Stimulated activated CD8-positive, alpha-beta memory T cell treated with anti-CD3 and anti-CD28 coated beads, Interleukin-7, amount 100 ng/mL, for 24 hours (primary cell): Measurements from ENCODE around the gene RNF166.

Experiments
- DNase-seq: peaks from one replicate; pipeline ENCODE4 v3.0.0-alpha.2; 2020; ENCODE audit warnings: low read depth

Gene RNF166

DNA sequence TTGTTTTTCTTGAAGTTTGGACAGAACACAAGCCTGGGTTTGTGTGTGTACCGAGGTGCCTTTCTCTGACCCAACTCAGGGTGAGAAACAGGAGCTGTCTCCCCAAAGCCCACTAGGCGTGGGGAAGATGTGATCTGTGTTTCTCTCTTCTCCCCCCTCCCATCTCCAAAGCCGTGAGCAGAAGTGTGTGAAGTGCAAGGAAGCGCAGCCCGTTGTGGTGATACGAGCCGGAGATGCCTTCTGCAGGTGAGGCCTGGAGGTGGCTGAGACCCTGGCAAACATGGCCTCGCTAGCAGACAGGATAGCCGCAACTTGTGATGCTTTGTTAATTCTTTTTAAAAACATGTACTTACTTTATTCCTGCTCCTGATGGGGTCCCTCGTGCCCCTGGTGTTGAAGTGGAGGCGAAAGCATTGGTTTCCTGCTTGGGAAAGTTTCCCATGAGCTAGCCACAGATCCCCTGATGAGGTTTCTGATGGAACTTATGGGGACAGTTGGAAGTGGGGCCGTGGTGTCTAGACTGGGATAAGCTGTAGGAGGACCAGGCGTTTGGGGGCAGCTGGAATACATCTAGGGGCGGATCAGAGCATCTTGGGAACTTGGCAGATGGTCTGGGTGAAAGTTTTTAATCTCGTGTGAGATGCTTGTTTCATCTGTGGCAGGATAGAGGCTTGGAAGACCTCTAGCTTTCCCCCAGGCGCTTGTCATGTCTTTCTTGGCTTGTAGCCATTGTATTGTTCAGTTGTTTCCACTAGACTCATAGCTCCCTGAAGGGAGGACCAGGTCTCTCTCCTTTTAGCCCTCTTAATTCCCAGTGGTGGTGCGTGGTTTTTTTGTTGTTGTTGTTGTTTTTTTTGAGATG, 988 bp upstream of the RNF166 start:
- DNase-seq = no peak

DNA sequence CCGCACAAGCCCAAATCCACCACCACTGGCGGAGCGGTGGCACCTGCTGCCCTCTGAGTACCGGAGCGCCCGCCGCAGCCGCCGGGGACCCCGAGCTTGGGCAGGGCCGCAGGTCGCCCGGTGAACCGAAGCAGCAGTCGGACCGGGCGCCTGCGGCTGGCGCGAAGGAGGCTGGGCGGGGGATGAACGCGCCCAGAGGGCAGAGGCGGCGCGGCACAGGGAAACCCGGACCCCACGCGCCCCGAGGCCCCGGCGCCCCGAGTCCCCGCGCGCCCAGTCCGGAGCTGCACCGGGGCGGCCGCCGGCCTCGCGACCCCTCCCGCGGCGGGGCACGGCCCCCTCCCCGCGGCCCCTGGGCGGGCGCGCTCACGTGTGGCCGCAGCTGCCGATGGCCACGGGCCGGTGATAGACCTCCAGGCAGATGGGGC, 393 bp downstream of the RNF166 start:
- no peak for DNase-seq

DNA sequence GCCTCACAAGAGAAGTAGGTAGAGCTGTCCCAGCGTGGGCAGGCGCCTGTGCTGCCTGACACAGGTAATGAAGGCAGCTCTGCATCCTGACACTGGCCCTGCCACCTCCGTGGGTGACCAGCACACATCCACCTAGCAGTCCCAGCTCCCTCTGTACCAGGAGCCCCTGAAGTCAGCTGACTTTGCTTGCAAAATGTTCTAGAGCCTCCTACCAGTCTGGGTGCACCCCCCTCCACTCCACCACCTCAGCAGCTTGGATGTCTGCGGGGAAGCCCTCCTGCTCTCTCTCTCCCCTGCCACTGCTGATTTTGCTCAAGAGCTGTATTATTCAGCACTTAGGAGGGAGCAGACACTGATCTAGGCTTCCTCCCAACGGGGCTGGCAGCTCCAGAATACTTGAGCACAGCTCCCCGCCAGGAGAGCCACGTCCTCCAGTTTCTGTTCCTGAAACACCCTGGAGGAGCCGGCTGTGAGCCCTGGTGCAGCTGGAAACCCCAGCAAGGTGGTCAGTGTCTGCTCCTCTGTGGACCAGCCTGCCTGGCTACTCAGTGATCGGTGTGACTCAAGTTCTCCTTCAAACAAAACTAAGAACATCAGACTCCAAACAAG, 1.0 kb downstream of the RNF166 start:
- no peak for DNase-seq

DNA sequence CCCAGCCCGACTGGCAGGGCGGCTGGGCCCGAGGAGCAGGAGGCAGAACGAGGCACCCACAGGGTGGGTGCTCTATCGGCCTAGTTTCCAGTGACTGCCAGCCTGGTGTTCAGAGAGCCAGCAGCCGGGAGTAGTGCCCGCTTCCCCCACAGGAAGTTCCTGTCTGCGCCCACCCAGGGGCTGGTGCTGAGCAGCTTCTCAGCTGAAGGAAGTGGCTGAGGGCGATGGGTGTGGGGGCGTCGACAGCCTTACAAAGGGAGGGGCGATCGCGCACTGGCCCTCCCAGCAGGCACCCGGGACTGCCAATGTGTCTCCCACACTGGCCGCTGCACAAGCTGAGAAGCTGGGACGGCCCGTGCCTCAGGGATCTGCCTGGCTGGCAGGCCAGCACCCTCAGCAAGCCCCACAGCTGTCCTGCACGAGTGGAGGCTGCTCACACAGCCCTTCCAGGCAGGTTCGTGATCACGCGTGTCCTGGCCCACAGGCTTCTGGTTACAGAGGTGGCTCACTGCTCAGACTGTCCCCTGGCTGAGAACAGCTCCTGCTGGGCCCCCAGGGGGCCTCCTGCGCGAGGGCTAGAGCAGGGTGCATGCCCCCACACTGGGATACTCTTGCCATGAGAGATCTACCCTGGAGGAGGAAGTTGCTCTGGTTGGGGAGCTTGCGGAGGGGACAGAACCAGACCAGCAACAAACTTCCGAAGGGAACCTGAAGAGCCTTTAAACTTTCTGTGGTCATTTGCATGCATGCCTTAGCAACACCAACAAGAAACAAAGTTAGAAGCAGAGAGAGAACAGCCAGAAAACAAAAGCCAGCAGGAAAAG, 2.5 kb downstream of the RNF166 start:
- peak; percentile 51 for DNase-seq

DNA sequence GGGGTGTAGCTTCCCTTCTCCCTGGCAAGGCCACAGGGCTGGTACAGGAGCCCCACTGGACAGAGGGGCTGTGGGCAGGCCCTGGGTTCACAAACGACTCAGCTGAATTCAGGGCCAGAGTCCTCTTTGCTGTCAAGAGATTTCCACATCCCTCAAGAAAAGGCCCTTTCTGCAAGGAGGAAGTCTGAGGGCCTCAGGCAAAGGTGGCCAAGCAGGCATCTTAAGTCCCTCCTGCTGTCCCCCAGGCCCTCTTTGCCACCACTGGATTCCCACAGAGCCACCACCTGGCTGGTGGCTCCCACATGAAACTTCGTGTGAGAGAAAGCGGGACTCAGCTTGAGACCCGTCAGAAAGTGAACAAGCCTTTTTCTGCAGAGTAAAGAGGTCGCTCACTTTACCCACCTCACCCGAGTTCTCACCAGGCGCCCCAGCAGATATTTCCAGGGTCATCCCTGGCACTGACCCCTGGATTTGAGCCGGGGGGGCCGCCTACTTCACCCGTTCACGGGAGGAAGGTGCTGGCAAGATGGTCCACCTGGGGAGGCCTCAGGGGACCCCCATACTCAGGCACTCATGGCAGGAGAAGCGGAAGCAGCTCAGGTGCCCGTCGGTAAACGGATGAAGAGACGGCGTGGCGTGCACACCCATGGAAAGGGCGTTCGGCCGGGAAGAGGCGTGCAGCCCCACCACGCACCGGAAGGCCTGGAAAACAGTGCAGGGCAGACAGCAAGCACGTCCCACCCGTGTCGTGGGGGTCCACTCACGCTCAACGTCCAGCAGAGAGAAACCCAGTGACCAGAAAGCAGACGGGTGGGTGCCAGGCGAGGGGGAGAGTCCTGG, 3.6 kb downstream of the RNF166 start:
- DNase-seq = no peak

DNA sequence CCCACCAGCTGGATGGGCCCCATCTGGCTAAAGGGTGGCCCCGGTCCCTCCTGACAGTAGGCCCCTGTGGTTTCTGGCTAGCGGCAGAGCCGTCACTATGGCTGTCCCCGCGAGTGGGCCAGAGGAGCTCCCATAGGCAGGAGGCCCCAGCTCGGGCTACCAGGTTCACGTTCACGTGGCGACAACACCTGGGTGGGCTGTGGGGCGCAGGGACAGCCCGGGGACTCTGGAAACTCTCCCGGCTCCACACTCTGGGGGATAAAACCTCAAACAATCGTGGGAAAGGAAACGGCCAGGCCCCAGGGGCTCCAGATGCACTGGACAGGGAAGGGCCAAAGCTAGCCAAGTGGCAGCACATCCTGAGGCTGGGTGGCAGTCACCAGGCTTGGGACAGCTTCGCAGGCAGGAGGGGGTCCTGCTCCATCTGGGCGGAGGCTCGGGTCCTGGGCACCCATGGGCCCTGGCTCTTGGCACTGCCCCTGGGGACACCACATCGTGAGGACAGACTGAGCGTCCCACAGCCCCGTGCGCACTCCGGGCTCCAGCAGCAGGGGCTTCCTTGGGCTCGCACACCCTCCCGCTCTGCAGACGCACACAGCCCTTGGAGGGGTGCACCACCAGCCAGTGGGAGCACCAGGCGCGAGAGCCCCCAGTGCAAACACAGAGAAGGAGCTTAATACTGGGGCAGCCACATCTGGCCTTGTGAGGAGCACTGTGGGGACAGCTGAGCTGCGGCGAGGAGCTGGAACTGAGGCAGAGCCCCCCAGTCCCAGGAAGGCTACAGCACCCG, 4.4 kb downstream of the RNF166 start:
- DNase-seq = no peak

DNA sequence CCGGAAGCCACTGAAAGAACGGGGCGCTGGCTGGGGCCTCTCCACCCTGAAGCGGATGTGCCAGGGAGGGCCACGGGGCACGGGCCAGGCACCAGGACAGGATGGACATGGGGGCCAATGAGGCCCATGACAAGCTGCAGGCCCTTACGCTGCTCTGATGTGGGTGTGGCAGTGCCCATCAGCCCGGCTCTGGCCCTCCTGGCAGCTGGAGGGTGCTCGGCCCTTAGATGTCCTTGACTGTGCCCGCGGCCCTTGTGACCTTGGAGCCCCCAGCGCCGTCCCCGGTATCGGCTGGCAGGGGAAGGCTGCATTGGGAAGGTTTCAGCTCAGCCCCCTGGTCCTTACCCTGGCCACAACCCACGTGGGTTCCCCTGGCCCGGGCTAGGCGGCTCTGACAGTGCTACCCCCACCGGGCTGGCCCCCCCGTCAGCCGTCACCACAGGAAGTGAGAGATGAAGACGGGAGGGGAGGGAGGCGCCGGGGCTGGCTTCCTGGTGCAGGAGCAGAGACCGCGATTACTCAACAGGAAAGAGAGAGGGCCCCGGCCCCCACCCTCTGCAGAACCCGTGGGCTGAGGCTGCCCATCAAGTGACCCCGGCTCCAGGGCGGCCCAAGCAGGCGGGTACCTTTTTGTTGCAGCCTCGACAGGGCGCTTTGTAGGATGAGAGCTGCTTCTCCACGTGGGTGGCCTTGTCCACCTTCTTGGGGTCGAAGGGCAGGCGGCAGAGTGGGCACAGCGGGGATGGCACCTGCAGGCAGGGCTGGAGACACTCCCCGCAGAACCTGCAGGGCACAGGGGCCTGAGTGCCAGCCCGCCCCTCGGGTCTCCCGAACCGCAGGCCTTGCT, 5.3 kb downstream of the RNF166 start:
- DNase-seq = peak; percentile 94

DNA sequence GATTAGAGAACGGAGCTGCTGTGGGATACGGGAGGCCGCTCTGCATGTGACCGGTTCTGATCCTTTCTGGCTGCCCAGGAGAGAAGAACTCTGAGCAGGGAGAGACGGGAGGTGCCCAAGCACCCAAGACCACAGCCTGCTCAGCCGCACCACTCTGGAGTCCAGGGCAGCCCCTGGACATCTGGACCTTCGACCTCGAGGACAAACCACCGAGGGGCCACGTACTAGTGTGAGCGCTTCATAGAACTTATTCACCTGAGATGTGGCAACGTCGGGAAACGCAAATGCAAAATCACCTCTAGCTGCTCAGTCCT, 5.9 kb downstream of the RNF166 start:
- no peak for DNase-seq

DNA sequence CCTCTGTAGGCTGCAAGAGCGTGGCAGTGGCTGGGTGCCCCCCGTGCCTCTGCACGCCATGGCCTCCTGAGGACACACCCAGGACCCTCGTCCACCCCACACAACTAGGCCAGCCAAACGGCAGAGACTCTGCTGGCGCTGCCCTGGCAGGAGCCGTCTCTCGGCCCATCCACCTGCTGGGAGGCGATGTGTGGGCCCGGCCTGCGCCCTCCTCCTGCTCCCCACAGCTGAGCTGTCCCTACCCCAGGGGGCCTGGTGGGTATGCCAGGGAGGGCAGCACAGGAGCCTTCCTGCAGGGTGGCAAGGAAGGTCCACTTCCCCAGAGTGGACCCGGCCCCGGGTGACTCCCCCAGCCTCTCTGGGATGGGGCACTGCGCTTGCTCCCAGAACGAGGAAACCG, 7.0 kb downstream of the RNF166 start:
- DNase-seq = no peak

DNA sequence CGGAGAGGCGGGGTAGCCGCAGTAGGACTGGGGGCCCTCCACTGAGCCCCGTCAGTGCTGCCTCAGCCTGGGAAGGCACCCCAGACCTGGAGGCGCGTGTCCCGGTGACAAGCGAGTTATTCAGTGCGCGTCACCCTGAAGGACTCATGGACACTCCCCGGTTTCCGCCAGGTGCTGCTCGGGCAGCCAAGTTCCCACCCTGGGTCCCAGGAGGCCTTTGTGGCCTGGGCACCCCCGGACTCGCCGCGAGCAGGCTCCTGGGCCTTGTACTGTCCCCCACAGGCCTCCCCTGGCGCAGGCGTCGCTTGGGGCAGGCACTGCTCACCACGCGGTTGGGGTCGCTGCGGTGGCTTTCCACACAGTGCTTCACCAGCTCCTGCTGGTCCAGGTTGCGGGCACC, 7.6 kb downstream of the RNF166 start:
- no peak for DNase-seq

DNA sequence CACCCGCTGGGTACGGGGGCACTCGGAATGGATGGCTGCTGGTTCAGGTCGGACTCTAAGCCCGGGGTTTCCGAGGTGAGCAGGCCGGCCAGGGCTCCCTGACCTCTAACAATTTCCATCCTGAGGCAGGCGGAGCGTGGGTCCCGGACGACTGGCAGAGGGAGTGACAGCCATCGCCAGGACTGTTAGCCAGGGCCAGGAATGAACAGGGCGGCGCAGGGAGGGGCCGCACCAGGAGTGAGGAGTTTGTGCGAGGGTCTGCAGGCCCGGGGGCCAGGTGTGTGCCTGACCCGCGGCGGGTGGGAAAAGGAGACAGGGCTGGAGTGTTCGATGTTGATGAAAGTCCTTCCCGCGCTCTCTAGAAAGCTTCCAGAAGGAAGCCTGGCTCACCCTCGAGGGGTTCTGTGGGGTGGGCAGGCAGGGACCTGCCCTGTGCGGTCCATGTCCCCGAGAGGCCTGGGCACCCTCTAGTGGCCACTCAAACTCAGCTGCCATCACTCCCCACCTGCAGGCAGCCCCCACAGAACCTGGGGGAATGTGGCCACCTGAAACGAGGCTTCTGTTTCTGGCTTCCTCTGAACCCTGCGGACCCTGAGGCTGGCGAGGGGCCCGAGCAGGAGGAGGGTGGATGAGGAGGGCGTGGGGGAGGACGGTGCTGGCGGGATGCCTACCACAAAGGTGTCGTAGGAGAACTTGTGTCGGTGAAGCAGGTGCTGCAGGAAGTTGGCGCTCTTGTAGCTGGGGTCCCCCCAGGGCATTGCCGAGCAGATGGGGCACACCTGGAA, 8.2 kb downstream of the RNF166 start:
- DNase-seq = no peak

DNA sequence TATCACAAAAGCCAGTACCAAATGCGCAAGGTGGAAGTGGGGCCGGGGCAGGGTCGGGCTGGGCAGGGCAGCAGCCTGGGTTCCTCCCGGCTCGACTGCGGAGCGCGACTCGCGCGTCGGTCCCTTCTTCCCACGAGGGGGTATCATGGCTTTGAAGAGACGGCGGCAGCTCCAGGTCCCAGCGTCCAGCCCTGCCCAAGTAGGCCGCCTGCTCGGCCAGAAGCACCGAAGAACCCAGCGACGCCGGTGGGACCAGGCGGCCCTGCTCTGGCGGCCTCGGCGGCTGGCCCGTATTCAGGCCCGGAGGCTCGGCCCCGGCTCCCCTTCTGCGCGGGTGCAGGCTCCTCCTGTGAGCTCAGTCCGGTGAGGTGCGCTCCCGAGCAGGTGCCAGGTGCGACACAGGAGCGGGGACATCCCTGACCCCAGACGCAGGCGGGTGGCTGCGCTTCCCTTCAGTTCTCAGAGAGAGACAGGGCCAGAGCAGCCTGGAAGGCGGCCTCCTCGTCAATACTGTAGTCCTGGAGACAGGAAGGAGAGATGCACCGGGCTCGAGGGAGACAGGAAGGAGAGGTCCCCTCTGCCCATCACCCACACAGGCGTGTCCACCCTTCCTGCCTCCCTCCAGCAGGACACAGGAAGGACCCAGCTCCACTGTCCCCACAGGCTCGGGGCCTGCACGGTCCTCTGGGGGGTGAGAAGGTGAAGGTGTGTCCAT, 8.9 kb downstream of the RNF166 start:
- no peak for DNase-seq

DNA sequence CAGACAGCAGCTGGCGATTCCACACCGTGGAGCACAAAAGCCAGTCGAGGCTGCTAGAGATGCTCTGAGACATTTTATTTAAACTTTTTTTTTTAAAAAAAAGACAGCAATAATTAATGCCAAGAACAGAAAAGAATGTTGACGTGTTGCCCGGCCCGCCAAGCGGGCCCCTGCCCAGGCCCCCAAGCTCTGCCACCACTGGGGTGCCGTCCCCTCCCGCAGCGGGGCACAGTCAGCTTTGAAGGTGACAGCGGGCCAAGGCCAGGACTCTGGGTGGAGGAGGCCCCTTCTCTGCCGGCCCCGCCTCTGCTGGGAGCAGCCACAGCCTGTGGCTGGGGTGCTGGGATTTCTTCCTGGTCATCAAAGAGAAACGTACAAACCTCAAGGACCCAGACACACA, 9.8 kb downstream of the RNF166 start:
- no peak for DNase-seq

DNA sequence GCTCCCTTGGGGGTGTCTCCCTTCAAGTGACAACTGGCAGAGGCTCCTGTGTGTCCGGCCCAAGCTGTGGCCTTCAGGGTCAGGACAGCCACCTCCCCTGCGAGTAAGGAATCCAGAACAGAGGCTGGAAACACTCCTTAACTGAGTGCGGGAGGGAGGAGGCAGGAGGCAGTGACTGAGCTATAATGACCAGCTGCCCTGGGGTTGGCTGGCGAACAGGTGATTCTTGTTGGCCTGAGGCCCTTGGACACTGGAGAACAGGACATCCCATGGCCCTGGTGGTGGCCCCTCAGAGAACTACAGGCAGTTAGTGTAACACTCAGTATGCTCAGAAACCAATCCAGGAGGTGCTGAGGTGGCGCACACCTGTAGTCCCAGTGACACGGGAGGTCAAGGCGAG, 10.5 kb downstream of the RNF166 start:
- DNase-seq = no peak

DNA sequence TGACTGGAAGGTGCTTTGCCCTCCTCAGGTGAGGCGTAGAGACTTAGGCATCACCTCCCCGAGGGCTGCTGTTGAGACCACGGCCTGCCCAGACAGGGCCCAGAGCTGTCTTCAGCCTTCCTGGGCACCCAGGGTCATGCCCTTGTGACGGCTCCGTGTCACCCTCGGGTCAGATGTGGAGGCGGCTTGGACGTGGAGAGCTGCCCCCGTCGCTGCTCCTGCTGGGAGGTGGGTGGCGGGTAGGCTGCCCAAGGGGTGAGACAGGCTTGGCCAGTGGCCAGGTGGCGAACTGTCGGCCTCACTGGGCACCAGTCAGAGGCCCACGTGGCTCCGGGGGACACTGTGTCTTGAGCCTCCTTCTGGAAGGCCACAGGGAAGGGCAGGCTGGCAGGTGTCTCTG, 11.0 kb downstream of the RNF166 start:
- no peak for DNase-seq

DNA sequence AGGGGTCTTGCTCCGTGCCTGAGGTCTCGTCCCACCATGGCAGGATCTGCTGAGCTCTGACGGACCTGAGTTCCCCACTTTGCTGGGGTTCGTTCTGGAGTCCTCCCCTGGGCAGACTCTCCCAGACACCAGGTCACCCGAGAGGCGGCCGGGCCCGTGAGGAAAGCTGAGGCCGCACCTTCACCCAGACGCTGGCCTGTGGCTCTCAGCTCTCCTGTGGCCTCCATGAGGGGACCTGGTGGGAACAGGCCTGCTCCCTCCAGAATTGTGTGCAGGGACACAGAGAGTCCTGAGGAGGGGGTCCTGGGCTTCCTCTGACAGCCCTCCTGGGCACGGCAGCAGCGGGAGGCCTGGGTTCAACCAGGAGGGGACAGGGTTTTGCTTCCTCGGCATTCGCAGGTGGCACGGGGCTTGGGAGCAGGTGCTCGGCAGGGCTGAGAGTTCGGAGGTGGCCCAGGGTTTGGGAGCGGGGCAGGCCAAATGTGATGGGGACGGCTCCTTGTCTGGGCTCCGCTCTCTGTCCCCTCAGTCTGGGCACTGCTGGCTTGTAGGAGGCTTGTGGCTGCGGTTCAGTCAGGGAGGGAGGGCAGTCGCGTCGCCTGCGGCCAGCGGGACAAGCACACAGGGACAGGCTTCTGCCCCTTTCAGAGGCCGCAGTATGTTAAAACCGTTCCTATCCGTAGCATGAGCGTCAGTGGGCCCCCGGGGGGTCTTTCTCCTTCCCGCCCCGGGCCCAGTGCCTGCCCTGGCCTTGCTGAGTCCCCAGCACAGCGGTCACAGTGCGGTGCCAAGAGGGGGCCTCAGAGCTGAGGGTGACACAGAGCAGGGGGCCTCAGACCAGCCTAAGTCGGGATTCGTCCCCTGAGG, 11.8 kb downstream of the RNF166 start:
- DNase-seq = no peak

DNA sequence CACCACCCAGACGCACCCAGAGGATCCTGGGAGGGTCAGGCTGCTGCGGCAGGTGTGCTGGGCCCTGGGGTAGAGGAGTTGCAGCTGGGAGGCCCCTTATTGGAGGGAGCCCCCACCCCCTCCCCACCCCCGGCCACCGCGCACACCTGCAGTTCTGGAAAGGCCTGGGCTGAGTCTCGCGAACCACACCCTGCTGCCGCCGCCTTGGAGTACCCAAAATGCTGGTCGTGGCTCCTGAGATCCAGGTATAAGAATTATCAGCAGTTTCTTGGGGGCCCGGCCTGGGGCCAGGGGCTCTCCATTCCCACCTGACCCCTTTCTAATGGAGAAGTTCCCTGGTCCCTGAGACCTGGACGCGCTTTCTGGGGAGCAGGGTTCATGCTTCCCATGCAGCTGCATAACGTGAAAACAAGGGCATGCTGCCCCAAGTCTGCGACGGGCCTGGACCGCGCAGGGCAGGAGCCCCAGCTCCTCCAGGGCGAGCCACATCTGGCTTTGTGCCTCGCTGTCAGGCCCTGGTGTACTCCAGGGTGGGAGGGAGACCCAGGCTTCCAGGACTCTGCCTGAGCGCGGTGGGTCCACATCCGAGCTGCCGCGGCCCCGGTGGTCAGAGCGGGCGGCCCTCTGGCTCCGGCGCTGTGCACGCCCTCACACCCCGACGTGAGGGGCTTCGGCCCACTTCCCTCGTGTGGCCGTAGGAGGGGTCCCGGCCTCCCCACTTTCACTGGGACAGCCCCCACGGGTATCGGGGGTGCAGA, 12.6 kb downstream of the RNF166 start:
- DNase-seq = no peak
